Natural killer cell (primary cell): ENCODE data around the gene APLP1. TPM values are rescaled to one million over a fixed set of nuclear protein-coding genes. Genes with fewer than 3 reads are reported as not detected.

Source experiments
- ATAC-seq, 3 donors: fragments of 150-1000 bp in 2 of 3; fragments of 200-7000 bp in 1 of 3; cut with Tn5 transposase; 1 replicate in 1 of 3; 2 replicates in 2 of 3; pipeline ENCODE4 v1.10.0; 2021; ENCODE audit warnings: mild to moderate bottlenecking in 2 of 3, moderate library complexity in 2 of 3
- DNase-seq, 2 donors: peaks; one replicate each; pipeline versions ENCODE4 v3.0.0 to v3.0.0-alpha.2; 2013 to 2021; ENCODE audit warnings: mixed read lengths in 1 of 2
- H3K27ac ChIP-seq: one replicate; pipeline ENCODE4 v1.5.1; 2013; ENCODE audit warnings: mild to moderate bottlenecking, low read length
- H3K27me3 ChIP-seq: one replicate; pipeline ENCODE4 v1.6.1; 2013; ENCODE audit warnings: low read length; ENCODE audit not compliant: control insufficient read depth, insufficient read depth
- H3K36me3 ChIP-seq: one replicate; pipeline ENCODE4 v1.6.1; 2013; ENCODE audit warnings: low read length; ENCODE audit not compliant: control insufficient read depth, insufficient read depth
- H3K4me1 ChIP-seq: one replicate; pipeline ENCODE4 v1.6.1; 2013; ENCODE audit warnings: low read length; ENCODE audit not compliant: control insufficient read depth, insufficient read depth
- H3K4me3 ChIP-seq: one replicate; pipeline ENCODE4 v1.5.1; 2013; ENCODE audit warnings: low read length
- H3K9me3 ChIP-seq: one replicate; pipeline ENCODE4 v1.6.1; 2013; ENCODE audit warnings: low read length; ENCODE audit not compliant: control insufficient read depth, insufficient read depth
- H3K27ac Mint-ChIP-seq, 2 donors: one replicate each; pipeline ENCODE4 v1.8.0; 2022; ENCODE audit warnings: mild to moderate bottlenecking in 2 of 2, mixed read lengths in 2 of 2, moderate library complexity in 1 of 2
- H3K27me3 Mint-ChIP-seq, 2 donors: one replicate each; pipeline ENCODE4 v1.8.0; 2022; ENCODE audit warnings: low read depth in 2 of 2, mixed read lengths in 2 of 2
- H3K36me3 Mint-ChIP-seq: one replicate; pipeline ENCODE4 v1.8.0; 2022; ENCODE audit warnings: mixed read lengths
- H3K4me1 Mint-ChIP-seq, 2 donors: one replicate each; pipeline ENCODE4 v1.8.0; 2022; ENCODE audit warnings: mixed read lengths in 2 of 2
- H3K4me3 Mint-ChIP-seq: one replicate; pipeline ENCODE4 v1.8.0; 2022; ENCODE audit warnings: mild to moderate bottlenecking, moderate library complexity, mixed read lengths
- H3K9me3 Mint-ChIP-seq, 2 donors: one replicate each; pipeline ENCODE4 v1.8.0; 2022; ENCODE audit warnings: mixed read lengths in 2 of 2
- CTCF ChIP-seq: fragments of 200-600 bp; IDR thresholded peaks from one replicate; pipeline ENCODE4 v1.8.0; 2022; ENCODE audit warnings: antibody characterized with exemption
- WGBS: methylation state at CpG from one replicate; pipeline ENCODE4 v1.1.7; 2013; ENCODE audit warnings: missing lambda C conversion rate; ENCODE audit not compliant: insufficient coverage; 5-methylcytosine and 5-hydroxymethylcytosine counted together
- intact Hi-C: fragments of 100-400 bp; cut with micrococcal nuclease; formaldehyde crosslinking; loops from one replicate; pipeline ENCODE4 v1.14.2; 2022
- total RNA-seq, 4 donors: library from RNA; stranded (reverse); fragments of 120-200 nt in 1 of 4; gene quantifications; one replicate each; pipeline versions ENCODE4 v1.2.3 to v1.2.4, GENCODE V29; 2013 to 2022

The APLP1 gene
- total RNA-seq, 3 donors from 2014 or later (not counting 1 experiment from before 2014, with no cell fraction given) = not detected

- intact Hi-C loops = loop anchor here (1.0 to 2.0 kb wide), 2 partner anchors 21 to 49 kb away; partner anchors contain the start of gene HCST
- DNase-seq (peak in 1 of 2 donors; percentile 84), ATAC-seq (peak; percentile 53 to 88 (median 71))
- H3K4me3 Mint-ChIP-seq = peak overlapping the region; percentile 9
- peaks cover 14% of the 10 kb centered on the region for H3K27me3 ChIP-seq
- peaks cover 5% of the 10 kb centered on the region for H3K36me3 ChIP-seq
- H3K9me3 ChIP-seq = no peaks in the 10 kb centered on the region
- TF ChIP-seq CTCF = peak; percentile 68
- no peaks in the 10 kb centered on the region for H3K36me3 Mint-ChIP-seq
- peaks cover 12% of the 10 kb centered on the region in 2 donors for H3K4me1 Mint-ChIP-seq
- H3K27ac ChIP-seq = no peak overlapping the region
- H3K27ac Mint-ChIP-seq = peak overlapping the region in 1 of 2 donors; percentile 67
- H3K4me3 ChIP-seq = no peak overlapping the region
- peaks cover 21 to 22% of the 10 kb centered on the region in 2 donors for H3K27me3 Mint-ChIP-seq
- H3K9me3 Mint-ChIP-seq = no peaks in the 10 kb centered on the region
- 36% methylated on average over 7 of the region's 8 CpGs for WGBS
- H3K4me1 ChIP-seq = peaks cover 3% of the 10 kb centered on the region
Measured at GRCh38 chr19:35882114-35882832, 13.9 kb downstream of the APLP1 start.

- Mint-ChIP-seq H3K9me3 (no peaks in the 10 kb centered on the region), H3K4me3 (no peak overlapping the region), H3K27ac (no peak overlapping the region), H3K27me3 (peaks cover 8 to 9% of the 10 kb centered on the region in 2 donors), H3K4me1 (peaks cover 12 to 15% of the 10 kb centered on the region in 2 donors), H3K36me3 (peaks cover 11% of the 10 kb centered on the region)
- no peak overlapping the region for H3K4me3 ChIP-seq
- intact Hi-C loops = loop anchor here (2.0 kb wide), 1 partner anchor 19 kb away; the partner anchor contains the start of gene HCST
- 81% methylated on average over 2 of the region's 2 CpGs for whole genome bisulfite sequencing
- no peak for TF ChIP-seq CTCF
- ATAC-seq = no peak
- H3K27me3 ChIP-seq = peaks cover 11% of the 10 kb centered on the region
- DNase-seq = no peak
- H3K4me1 ChIP-seq = peaks cover 3% of the 10 kb centered on the region
- no peak overlapping the region for H3K27ac ChIP-seq
- no peaks in the 10 kb centered on the region for H3K9me3 ChIP-seq
- peaks cover 19% of the 10 kb centered on the region for H3K36me3 ChIP-seq
Measured at GRCh38 chr19:35883882-35884281, 15.5 kb downstream of the APLP1 start.

GRCh38 chr19:35885225-35885738, 16.9 kb downstream of the APLP1 start:
- Mint-ChIP-seq H3K36me3 (peaks cover 11% of the 10 kb centered on the region), H3K9me3 (no peaks in the 10 kb centered on the region), H3K4me3 (no peak overlapping the region), H3K4me1 (peaks cover 5 to 12% of the 10 kb centered on the region in 2 donors), H3K27me3 (peaks cover 0 to under 1% of the 10 kb centered on the region in 2 donors), H3K27ac (peak overlapping the region; percentile 48 to 63)
- peaks cover 33% of the 10 kb centered on the region for H3K36me3 ChIP-seq
- H3K27ac ChIP-seq = no peak overlapping the region
- 96% methylated on average over 6 of the region's 6 CpGs for WGBS
- no peaks in the 10 kb centered on the region for H3K4me1 ChIP-seq
- TF ChIP-seq CTCF = no peak
- no peak for ATAC-seq
- H3K4me3 ChIP-seq = no peak overlapping the region
- H3K27me3 ChIP-seq = peaks cover under 1% of the 10 kb centered on the region
- intact Hi-C loops = no loop called here
- no peak for DNase-seq
- no peaks in the 10 kb centered on the region for H3K9me3 ChIP-seq
